ENCODE measurements around the gene HPCAL1.

DNA sequence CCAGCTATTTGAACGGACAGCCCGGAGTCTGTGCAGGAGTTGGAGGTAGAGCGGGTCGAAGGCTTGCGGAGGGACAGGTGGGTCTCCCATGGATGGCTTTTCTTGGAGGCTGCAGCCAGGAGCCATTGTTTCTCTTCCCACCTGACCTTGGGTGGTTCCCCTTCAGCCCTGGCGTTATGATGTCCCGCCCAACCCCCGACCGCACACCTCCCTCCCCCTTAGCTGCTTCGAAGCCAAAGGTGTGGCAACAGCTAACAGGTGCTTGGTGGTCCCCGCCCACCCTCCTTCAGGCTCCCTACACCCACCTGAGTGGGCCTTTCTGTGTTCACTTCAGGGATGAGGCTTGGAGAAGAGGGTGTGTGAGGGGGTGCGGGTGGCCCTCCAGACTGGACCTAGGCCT, 62.7 kb downstream of the HPCAL1 start:
- TF ChIP-seq, protein P1, sequence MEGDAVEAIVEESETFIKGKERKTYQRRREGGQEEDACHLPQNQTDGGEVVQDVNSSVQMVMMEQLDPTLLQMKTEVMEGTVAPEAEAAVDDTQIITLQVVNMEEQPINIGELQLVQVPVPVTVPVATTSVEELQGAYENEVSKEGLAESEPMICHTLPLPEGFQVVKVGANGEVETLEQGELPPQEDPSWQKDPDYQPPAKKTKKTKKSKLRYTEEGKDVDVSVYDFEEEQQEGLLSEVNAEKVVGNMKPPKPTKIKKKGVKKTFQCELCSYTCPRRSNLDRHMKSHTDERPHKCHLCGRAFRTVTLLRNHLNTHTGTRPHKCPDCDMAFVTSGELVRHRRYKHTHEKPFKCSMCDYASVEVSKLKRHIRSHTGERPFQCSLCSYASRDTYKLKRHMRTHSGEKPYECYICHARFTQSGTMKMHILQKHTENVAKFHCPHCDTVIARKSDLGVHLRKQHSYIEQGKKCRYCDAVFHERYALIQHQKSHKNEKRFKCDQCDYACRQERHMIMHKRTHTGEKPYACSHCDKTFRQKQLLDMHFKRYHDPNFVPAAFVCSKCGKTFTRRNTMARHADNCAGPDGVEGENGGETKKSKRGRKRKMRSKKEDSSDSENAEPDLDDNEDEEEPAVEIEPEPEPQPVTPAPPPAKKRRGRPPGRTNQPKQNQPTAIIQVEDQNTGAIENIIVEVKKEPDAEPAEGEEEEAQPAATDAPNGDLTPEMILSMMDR (IDR thresholded peaks at IDR 0.05; ENCODE audit: extremely low read depth in 1 of 2, insufficient read depth in 1 of 2, low read depth in 1 of 2, low read length in 2 of 2): no peak
- TF ChIP-seq POLR2AphosphoS5 (IDR thresholded peaks at IDR 0.05; ENCODE audit: insufficient read depth, low read depth, low read length): no peak

All from endothelial cell of umbilical vein (primary cell).